SU-DHL-6 (cell line): ENCODE data around the gene JMJD4.

ENCODE experiments used
- H2AFZ ChIP-seq: fragments of 200-600 bp; sonication (generic); 2 replicates; pipeline ENCODE4 v1.6.1; 2014; ENCODE audit warnings: low read depth, mild to moderate bottlenecking, moderate library complexity, mixed read lengths, antibody characterized with exemption, low read length; ENCODE audit not compliant: severe bottlenecking
- H3F3A ChIP-seq: fragments of 200-600 bp; shearing (Covaris generic); 2 replicates; pipeline ENCODE4 v1.6.0; 2016; ENCODE audit warnings: antibody characterized with exemption, mild to moderate bottlenecking; ENCODE audit not compliant: insufficient read depth
- H3K27ac ChIP-seq: fragments of 200-600 bp; sonication (generic); 2 replicates; pipeline ENCODE4 v1.5.1; 2016; ENCODE audit warnings: low read depth, mild to moderate bottlenecking, low read length, moderate library complexity, mixed read lengths
- H3K27me3 ChIP-seq: fragments of 200-600 bp; sonication (generic), shearing (Covaris generic); 2 replicates; pipeline ENCODE4 v1.6.0; 2014; ENCODE audit warnings: mild to moderate bottlenecking, low read length
- H3K36me3 ChIP-seq: fragments of 200-600 bp; sonication (generic); 2 replicates; pipeline ENCODE4 v1.6.1; 2014; ENCODE audit warnings: mild to moderate bottlenecking, low read length, mixed read lengths
- H3K4me2 ChIP-seq: fragments of 300-600, 200-600 bp; shearing (Covaris generic), sonication (generic); 2 replicates; pipeline ENCODE4 v1.6.0; 2014; ENCODE audit warnings: low read length, low read depth, mild to moderate bottlenecking; ENCODE audit not compliant: poor library complexity, severe bottlenecking
- H3K4me3 ChIP-seq: fragments of 200-600 bp; sonication (generic); 2 replicates; pipeline ENCODE4 v1.5.1; 2014; ENCODE audit warnings: antibody characterized with exemption, low read length, mild to moderate bottlenecking, mixed read lengths; ENCODE audit not compliant: insufficient read depth, poor library complexity, severe bottlenecking
- H3K79me2 ChIP-seq: fragments of 200-600 bp; sonication (generic); 2 replicates; pipeline ENCODE4 v1.6.1; 2014; ENCODE audit warnings: mild to moderate bottlenecking, low read length, moderate library complexity; ENCODE audit not compliant: insufficient read depth
- H3K9ac ChIP-seq: fragments of 200-600 bp; sonication (generic); 2 replicates; pipeline ENCODE4 v1.7.0; 2014; ENCODE audit warnings: mild to moderate bottlenecking, low read length
- H3K9me2 ChIP-seq: fragments of 200-600 bp; sonication (generic); replicated peaks from 2 replicates; pipeline ENCODE4 v1.6.1; 2014; ENCODE audit warnings: low read length; ENCODE audit not compliant: insufficient read depth
- H3K9me3 ChIP-seq: fragments of 200-600 bp; sonication (generic); 2 replicates; pipeline ENCODE4 v1.6.1; 2014; ENCODE audit warnings: low read length, mixed read lengths; ENCODE audit not compliant: insufficient read depth
- H4K20me1 ChIP-seq: fragments of 200-600 bp; sonication (generic); 2 replicates; pipeline ENCODE4 v1.6.1; 2014; ENCODE audit warnings: low read depth, mild to moderate bottlenecking, antibody characterized with exemption, low read length, moderate library complexity, mixed read lengths
- CTCF ChIP-seq: fragments of 200-600 bp; sonication (generic); IDR thresholded peaks from one replicate; pipeline ENCODE4 v1.5.1; 2017; ENCODE audit warnings: antibody characterized with exemption, mild to moderate bottlenecking, low read length, moderate library complexity; ENCODE audit not compliant: insufficient read depth, poor library complexity, severe bottlenecking
- EZH2phosphoT487 ChIP-seq: fragments of 200-600 bp; sonication (generic), shearing (Covaris generic); conservative IDR thresholded peaks from 2 replicates; pipeline ENCODE4 v1.6.1; 2018; ENCODE audit warnings: mild to moderate bottlenecking, antibody characterized with exemption, low read length, moderate library complexity, mixed read lengths

The JMJD4 gene

DNA sequence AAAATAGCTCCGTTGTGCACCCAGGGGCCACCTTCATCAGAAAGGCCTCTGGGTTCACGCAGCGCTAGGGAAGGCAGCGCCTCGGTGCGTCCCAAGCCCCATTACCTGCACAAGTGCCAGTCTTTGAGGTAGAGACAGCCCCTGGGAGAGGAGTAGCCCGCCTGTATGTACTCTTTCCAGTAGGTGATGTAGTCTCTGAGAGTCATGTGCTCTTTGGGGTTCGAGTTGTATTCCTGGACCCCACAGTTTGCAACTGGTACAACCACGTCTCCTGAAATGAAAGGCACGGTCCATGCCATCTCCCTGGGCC, 601 bp downstream of the JMJD4 start:
- peak overlapping the region; percentile 38; the same call in 1 of the 2 replicates for H3K27ac ChIP-seq
- no peaks in the 10 kb centered on the region for H3K9me2 ChIP-seq
- peak overlapping the region; percentile 95 for H3K4me3 ChIP-seq
- H3K27me3 ChIP-seq = no peaks in the 10 kb centered on the region
- no peaks in the 10 kb centered on the region for H3K36me3 ChIP-seq
- H3K79me2 ChIP-seq = peaks cover 54% of the 10 kb centered on the region
- peak overlapping the region; percentile 94 for H3K9ac ChIP-seq
- H3F3A ChIP-seq = peaks cover 6% of the 10 kb centered on the region; the same call in 1 of the 2 replicates
- TF ChIP-seq EZH2phosphoT487 (no peak), CTCF (no peak)
- no peaks in the 10 kb centered on the region for H3K9me3 ChIP-seq
- H2AFZ ChIP-seq = peak overlapping the region; percentile 94
- peak overlapping the region; percentile 81 for H3K4me2 ChIP-seq
- H4K20me1 ChIP-seq = no peaks in the 10 kb centered on the region

DNA sequence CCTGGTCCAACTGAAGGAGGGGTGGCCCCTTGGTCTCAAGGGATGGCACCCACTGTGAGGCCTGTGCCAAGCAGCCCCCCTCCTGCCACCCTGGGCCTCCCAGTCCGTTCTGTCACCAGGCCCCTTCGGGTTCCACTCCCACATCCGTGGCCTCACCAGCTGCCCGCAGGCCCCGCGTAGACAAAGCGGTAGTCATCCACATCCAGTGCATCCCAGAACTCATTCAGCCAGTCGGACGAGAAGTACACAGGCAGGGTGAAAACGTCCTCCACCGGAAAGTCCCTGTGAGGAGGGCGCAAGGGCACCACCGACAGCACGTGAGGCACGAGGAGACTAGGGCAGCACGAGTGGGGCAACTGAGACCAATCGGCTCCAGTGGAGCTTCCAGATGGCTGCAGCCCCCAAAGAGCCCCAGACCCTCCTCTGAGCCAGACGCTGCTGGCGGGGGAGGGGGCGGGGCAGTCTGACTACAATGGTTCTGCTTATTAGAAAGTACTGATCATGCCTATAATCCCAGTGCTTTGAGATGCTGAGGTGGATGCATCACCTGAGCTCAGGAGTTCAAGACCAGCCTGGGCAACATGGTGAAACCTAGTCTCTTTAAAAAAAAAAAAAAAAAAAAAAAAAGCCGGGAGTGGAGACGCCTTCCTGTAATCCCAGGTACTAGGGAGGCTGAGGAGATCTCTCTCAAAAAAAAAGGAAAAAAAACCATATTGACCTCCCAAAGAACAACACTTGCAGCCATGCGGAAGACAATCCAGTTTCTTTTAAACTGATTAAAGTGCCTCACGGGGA, 1.2 kb downstream of the JMJD4 start:
- Histone ChIP-seq H3K27ac (no peak overlapping the region), H3K27me3 (no peaks in the 10 kb centered on the region), H3F3A (peaks cover 6% of the 10 kb centered on the region; the same call in 1 of the 2 replicates), H4K20me1 (no peaks in the 10 kb centered on the region), H3K9me3 (no peaks in the 10 kb centered on the region), H3K4me3 (peak overlapping the region; percentile 95), H3K36me3 (no peaks in the 10 kb centered on the region), H3K9ac (peak overlapping the region; percentile 94), H3K79me2 (peaks cover 49% of the 10 kb centered on the region), H2AFZ (no peak overlapping the region), H3K4me2 (peak overlapping the region; percentile 81), H3K9me2 (no peaks in the 10 kb centered on the region)
- TF ChIP-seq CTCF (no peak), EZH2phosphoT487 (no peak)

DNA sequence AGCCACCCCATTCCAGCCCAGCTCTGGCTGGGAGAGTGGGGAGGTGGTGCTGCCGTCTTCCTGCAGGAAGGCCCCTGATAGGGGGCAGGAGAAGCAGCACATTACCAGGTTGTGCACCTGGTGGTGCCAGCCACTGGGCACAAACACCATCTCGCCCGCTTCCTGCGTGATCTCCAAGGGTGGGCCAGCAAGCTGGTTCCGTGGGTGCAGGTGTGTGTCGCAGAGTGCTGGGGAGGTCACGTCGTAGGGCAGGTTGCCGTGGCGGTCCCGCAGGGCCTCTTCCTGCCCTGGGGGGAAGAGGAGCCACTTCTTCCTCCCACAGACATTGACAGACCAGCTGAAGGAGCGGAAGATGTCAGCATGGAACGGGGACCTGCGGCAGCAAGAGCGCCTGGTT, 1.8 kb downstream of the JMJD4 start:
- no peak overlapping the region for H3K4me3 ChIP-seq
- no peaks in the 10 kb centered on the region for H4K20me1 ChIP-seq

More for the DNA sequence above, 1.8 kb downstream of the JMJD4 start:
- H3K9ac ChIP-seq = no peak overlapping the region
- no peak overlapping the region for H3K4me2 ChIP-seq
- peaks cover 6% of the 10 kb centered on the region; the same call in 1 of the 2 replicates for H3F3A ChIP-seq
- H3K27me3 ChIP-seq = no peaks in the 10 kb centered on the region
- no peaks in the 10 kb centered on the region for H3K36me3 ChIP-seq
- H3K27ac ChIP-seq = no peak overlapping the region
- no peak overlapping the region for H2AFZ ChIP-seq
- H3K79me2 ChIP-seq = peaks cover 45% of the 10 kb centered on the region
- no peaks in the 10 kb centered on the region for H3K9me3 ChIP-seq
- H3K9me2 ChIP-seq = no peaks in the 10 kb centered on the region
- no peak for TF ChIP-seq EZH2phosphoT487
- TF ChIP-seq CTCF = no peak
